ENCODE data around the gene OSBPL10. TPM values are rescaled to one million over a fixed set of nuclear protein-coding genes. Genes with fewer than 3 reads are reported as not detected.

OSBPL10 gene
- total and polyA plus RNA-seq, 4 donors = 3.9 to 33.0 (median 13.1) TPM

GRCh38 chr3:31833391-31834190 is 147.5 kb downstream of the OSBPL10 start:
- Histone ChIP-seq H3K9me3 (ENCODE audit: control insufficient read depth in 4 of 4, insufficient read depth in 3 of 4, low read length in 3 of 4) (no peaks in the 10 kb centered on the region), H3K4me3 (no peak overlapping the region), H3K9ac (ENCODE audit: insufficient read depth in 1 of 2, low read length in 2 of 2) (no peak overlapping the region), H3K36me3 (ENCODE audit: control insufficient read depth in 4 of 4, insufficient read depth in 4 of 4, low read length in 4 of 4) (peaks cover 0 to 2% (median 0%) of the 10 kb centered on the region in 4 donors), H3K27ac (ENCODE audit: low read depth in 1 of 2, low read length in 1 of 2) (no peak overlapping the region), H3K27me3 (ENCODE audit: control insufficient read depth in 3 of 3, insufficient read depth in 3 of 3, low read length in 2 of 3) (no peaks in the 10 kb centered on the region), H3K4me1 (ENCODE audit: control insufficient read depth in 5 of 5, insufficient read depth in 5 of 5, low read length in 5 of 5) (peaks cover 0 to 15% (median 0%) of the 10 kb centered on the region in 5 donors)
- 62 to 76% methylated on average over 6 of the region's 6 CpGs for WGBS, 2 donors
- no peak for ATAC-seq (ENCODE audit: insufficient read depth, low FRiP score)
- TF ChIP-seq, protein P1, sequence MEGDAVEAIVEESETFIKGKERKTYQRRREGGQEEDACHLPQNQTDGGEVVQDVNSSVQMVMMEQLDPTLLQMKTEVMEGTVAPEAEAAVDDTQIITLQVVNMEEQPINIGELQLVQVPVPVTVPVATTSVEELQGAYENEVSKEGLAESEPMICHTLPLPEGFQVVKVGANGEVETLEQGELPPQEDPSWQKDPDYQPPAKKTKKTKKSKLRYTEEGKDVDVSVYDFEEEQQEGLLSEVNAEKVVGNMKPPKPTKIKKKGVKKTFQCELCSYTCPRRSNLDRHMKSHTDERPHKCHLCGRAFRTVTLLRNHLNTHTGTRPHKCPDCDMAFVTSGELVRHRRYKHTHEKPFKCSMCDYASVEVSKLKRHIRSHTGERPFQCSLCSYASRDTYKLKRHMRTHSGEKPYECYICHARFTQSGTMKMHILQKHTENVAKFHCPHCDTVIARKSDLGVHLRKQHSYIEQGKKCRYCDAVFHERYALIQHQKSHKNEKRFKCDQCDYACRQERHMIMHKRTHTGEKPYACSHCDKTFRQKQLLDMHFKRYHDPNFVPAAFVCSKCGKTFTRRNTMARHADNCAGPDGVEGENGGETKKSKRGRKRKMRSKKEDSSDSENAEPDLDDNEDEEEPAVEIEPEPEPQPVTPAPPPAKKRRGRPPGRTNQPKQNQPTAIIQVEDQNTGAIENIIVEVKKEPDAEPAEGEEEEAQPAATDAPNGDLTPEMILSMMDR (IDR thresholded peaks at IDR 0.05; ENCODE audit: control extremely low read depth, extremely low read depth) = no peak
- no peak for DNase-seq

DNA sequence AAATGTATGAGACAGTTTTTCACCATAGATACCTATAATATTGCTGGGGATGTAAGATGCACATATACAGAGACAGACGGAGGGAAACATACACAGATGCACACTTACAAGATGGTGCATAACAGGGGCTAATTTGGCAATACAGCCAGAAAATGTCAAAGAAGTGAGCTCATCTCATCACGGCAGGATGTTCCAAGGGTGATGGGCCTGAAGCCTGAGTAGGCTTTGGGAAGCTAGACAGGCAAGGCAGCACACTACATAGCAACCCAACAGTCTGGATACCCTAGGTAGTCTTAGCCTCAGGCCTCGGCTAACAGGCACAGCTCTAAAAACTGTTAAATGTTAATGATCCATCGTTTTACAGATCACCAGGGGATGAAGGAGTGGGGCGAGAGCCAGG is 148.5 kb downstream of the OSBPL10 start:
- Histone ChIP-seq H3K36me3 (ENCODE audit: control insufficient read depth in 4 of 4, insufficient read depth in 4 of 4, low read length in 4 of 4) (peaks cover 0 to 2% (median 0%) of the 10 kb centered on the region in 4 donors), H3K4me1 (ENCODE audit: control insufficient read depth in 5 of 5, insufficient read depth in 5 of 5, low read length in 5 of 5) (peaks cover 0 to 15% (median 0%) of the 10 kb centered on the region in 5 donors), H3K27ac (ENCODE audit: low read depth in 1 of 2, low read length in 1 of 2) (no peak overlapping the region), H3K9me3 (ENCODE audit: control insufficient read depth in 4 of 4, insufficient read depth in 3 of 4, low read length in 3 of 4) (no peaks in the 10 kb centered on the region), H3K27me3 (ENCODE audit: control insufficient read depth in 3 of 3, insufficient read depth in 3 of 3, low read length in 2 of 3) (no peaks in the 10 kb centered on the region), H3K4me3 (no peak overlapping the region), H3K9ac (ENCODE audit: insufficient read depth in 1 of 2, low read length in 2 of 2) (no peak overlapping the region)
- TF ChIP-seq, protein P1 (IDR thresholded peaks at IDR 0.05; ENCODE audit: control extremely low read depth, extremely low read depth) = no peak
- WGBS, 2 donors = 86 to 89% methylated on average over 5 of the region's 5 CpGs
- no peak for ATAC-seq (ENCODE audit: insufficient read depth, low FRiP score)
- DNase-seq = no peak

- DNase-seq = no peak
- 74% methylated on average over 4 of the region's 4 CpGs for WGBS, 2 donors
Measured at GRCh38 chr3:31831591-31831990, 149.5 kb downstream of the OSBPL10 start.

More at GRCh38 chr3:31831591-31831990, 149.5 kb downstream of the OSBPL10 start:
- H3K27ac ChIP-seq (ENCODE audit: low read depth in 1 of 2, low read length in 1 of 2) = no peak overlapping the region
- H3K4me1 ChIP-seq (ENCODE audit: control insufficient read depth in 5 of 5, insufficient read depth in 5 of 5, low read length in 5 of 5) = peaks cover 0 to 11% (median 0%) of the 10 kb centered on the region in 5 donors
- no peak overlapping the region for H3K9ac ChIP-seq (ENCODE audit: insufficient read depth in 1 of 2, low read length in 2 of 2)
- no peak for ATAC-seq (ENCODE audit: insufficient read depth, low FRiP score)
- no peak overlapping the region for H3K4me3 ChIP-seq
- peaks cover 0 to 2% (median 0%) of the 10 kb centered on the region in 4 donors for H3K36me3 ChIP-seq (ENCODE audit: control insufficient read depth in 4 of 4, insufficient read depth in 4 of 4, low read length in 4 of 4)
- H3K9me3 ChIP-seq (ENCODE audit: control insufficient read depth in 4 of 4, insufficient read depth in 3 of 4, low read length in 3 of 4) = no peaks in the 10 kb centered on the region
- TF ChIP-seq, protein P1 (IDR thresholded peaks at IDR 0.05; ENCODE audit: control extremely low read depth, extremely low read depth) = no peak
- no peaks in the 10 kb centered on the region for H3K27me3 ChIP-seq (ENCODE audit: control insufficient read depth in 3 of 3, insufficient read depth in 3 of 3, low read length in 2 of 3)
